Muscle layer of colon (tissue), 2 donors: ENCODE measurements around the gene LCOR.
"Not testable (repeated sequence)": the region's sequence is repeated elsewhere in the genome, so short reads cannot be mapped to it uniquely, and the experiment has no call there.

Experiments
- H3K27ac ChIP-seq: one replicate; pipeline ENCODE4 v1.7.0; 2013; ENCODE audit warnings: low read depth, mild to moderate bottlenecking, low read length, moderate library complexity
- H3K27me3 ChIP-seq, 2 donors: one replicate each; pipeline ENCODE4 v1.7.0; 2013; ENCODE audit warnings: low read length in 2 of 2, mild to moderate bottlenecking in 2 of 2; ENCODE audit not compliant: insufficient read depth in 2 of 2, control insufficient read depth in 1 of 2
- H3K36me3 ChIP-seq: one replicate; pipeline ENCODE4 v1.7.0; 2013; ENCODE audit warnings: mild to moderate bottlenecking, low read length; ENCODE audit not compliant: insufficient read depth
- H3K4me1 ChIP-seq: one replicate; pipeline ENCODE4 v1.7.0; 2013; ENCODE audit warnings: mild to moderate bottlenecking, low read length; ENCODE audit not compliant: insufficient read depth
- H3K4me3 ChIP-seq, 2 donors: one replicate each; pipeline ENCODE4 v1.7.0; 2013; ENCODE audit warnings: low read length in 2 of 2, low read depth in 1 of 2, mild to moderate bottlenecking in 1 of 2, moderate library complexity in 1 of 2
- H3K9ac ChIP-seq: one replicate; pipeline ENCODE4 v1.7.0; 2013; ENCODE audit warnings: low read length
- H3K9me3 ChIP-seq: one replicate; pipeline ENCODE4 v1.7.0; 2013; ENCODE audit warnings: mild to moderate bottlenecking, low read length
- donor health status: abdominal sarcoma.
- donor health status: Adenocarcinoma of cecum.

Gene LCOR

GRCh38 chr10:96831867-96832720 is at the start of gene LCOR:
Gene LCOR (plus strand): TSS chr10:96832298. CDS start chr10:96949058, 116,760 bp downstream.
- peak within 1 kb of the TSS; percentile 68 for H3K9ac ChIP-seq
- no peaks in the 10 kb centered on the region for H3K36me3 ChIP-seq
- H3K27ac ChIP-seq: peak within 1 kb of the TSS; percentile 88
- H3K4me1 ChIP-seq: peaks cover 36% of the 10 kb centered on the region
- H3K27me3 ChIP-seq: no peaks in the 10 kb centered on the region
- H3K4me3 ChIP-seq: peak within 1 kb of the TSS; percentile 72 to 91
- no peaks in the 10 kb centered on the region for H3K9me3 ChIP-seq

DNA sequence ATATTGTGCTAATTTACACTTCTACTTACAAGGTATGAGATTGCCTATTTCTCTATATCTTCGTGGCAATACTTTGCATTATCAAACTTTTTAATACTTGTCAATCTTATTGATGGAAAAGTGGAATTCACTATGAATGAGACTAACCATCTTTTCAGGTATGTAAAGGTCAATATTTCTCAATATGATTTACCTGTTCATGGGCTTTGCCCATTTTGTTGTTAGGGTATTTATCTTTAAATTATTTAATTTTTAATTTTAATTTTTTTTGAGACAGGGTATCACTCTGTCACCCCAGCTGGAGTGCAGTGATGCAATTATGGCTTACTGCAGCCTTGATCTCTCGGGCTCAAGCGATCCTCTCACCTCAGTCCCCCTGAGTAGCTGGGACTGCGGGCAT is 47.8 kb upstream of the LCOR start:
- Histone ChIP-seq H3K27ac (no peak overlapping the region), H3K4me1 (no peaks in the 10 kb centered on the region), H3K27me3 (no peaks in the 10 kb centered on the region), H3K36me3 (no peaks in the 10 kb centered on the region), H3K9ac (no peak overlapping the region), H3K4me3 (no peak overlapping the region), H3K9me3 (no peaks in the 10 kb centered on the region)

DNA sequence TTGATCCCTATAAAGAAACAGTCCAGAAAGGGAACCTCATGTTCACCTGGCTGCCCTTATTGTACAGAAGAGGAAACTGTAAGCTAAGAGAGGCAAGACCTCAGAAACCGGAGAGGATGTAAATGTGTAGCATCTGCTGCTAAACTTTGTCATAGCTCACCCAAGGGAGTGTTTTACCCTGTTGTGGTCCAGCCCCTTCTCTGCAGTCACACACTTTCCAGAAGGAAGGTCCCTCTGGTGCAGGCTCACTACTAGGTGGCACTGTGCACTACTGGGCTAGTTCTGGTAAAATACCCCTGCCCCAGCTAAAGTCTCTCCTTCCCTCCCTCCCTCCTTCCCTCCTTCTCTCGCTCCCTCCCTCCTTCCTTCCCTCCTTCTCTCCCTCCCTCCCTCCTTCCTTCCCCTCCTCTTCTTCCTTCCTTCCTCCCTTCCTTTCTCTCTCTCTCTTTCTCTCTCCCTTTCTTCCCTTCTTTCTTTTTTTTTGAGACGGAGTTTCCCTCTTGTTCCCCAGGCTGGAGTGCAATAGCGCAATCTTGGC is 42.5 kb upstream of the LCOR start:
- Histone ChIP-seq H3K9me3 (no peaks in the 10 kb centered on the region), H3K4me3 (no peak overlapping the region), H3K27ac (no peak overlapping the region), H3K9ac (no peak overlapping the region), H3K36me3 (no peaks in the 10 kb centered on the region), H3K27me3 (no peaks in the 10 kb centered on the region), H3K4me1 (no peaks in the 10 kb centered on the region)

- no peak overlapping the region for H3K9ac ChIP-seq
- no peaks in the 10 kb centered on the region for H3K27me3 ChIP-seq
- no peak overlapping the region for H3K27ac ChIP-seq
- H3K4me1 ChIP-seq: no peaks in the 10 kb centered on the region
- H3K9me3 ChIP-seq: no peaks in the 10 kb centered on the region
- H3K4me3 ChIP-seq: no peak overlapping the region
- H3K36me3 ChIP-seq: no peaks in the 10 kb centered on the region
Observed at GRCh38 chr10:96791902-96792301, 40.2 kb upstream of the LCOR start.

GRCh38 chr10:96794836-96795733 is 37.0 kb upstream of the LCOR start:
- no peaks in the 10 kb centered on the region for H3K36me3 ChIP-seq

DNA sequence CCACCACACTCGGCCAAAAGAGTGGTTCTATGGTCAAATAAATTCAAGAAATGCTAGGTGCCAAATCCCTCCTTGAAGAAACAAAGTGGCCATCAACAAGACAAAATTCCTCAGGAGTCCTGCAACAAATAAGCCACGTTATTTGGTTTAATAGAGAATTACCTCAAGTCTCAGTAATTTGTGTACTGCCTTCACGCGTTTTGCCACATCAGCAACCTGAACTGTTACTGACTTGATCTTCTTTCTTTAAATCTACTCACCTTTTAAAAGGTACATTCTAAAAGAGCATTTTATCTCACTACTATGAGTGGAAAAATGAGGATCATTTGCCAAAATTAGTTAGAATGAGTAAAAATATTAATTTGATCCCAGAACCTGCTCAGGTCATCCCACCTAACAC is 34.6 kb upstream of the LCOR start:
- no peak overlapping the region for H3K27ac ChIP-seq
- H3K4me3 ChIP-seq: no peak overlapping the region
- no peaks in the 10 kb centered on the region for H3K27me3 ChIP-seq
- H3K9ac ChIP-seq: no peak overlapping the region
- no peaks in the 10 kb centered on the region for H3K36me3 ChIP-seq
- H3K9me3 ChIP-seq: no peaks in the 10 kb centered on the region
- no peaks in the 10 kb centered on the region for H3K4me1 ChIP-seq

More at GRCh38 chr10:96794836-96795733, 37.0 kb upstream of the LCOR start:
- no peaks in the 10 kb centered on the region for H3K4me1 ChIP-seq
- H3K27me3 ChIP-seq: no peaks in the 10 kb centered on the region
- no peaks in the 10 kb centered on the region for H3K9me3 ChIP-seq
- H3K4me3 ChIP-seq: no peak overlapping the region
- no peak overlapping the region for H3K27ac ChIP-seq
- no peak overlapping the region for H3K9ac ChIP-seq

DNA sequence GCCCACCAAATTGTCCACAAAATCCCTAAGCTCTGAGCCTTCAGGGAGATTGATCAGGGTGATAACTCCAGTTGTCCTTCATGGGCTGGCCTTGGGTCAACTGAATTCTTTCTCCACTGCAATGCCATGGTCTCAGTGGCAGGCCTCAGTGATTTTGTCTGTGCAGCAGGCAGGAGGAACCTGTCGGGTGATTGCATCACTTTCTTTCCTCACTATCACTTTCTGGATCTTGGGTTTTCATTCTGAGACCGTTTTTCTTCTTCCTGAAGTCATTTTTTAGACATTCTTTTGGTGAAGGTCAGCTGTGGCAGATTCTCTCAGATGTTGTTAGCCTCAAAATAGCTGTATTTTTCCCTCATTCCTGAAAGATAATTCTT is 28.8 kb upstream of the LCOR start:
- H3K27me3 ChIP-seq: no peaks in the 10 kb centered on the region
- H3K9ac ChIP-seq: no peak overlapping the region
- no peaks in the 10 kb centered on the region for H3K36me3 ChIP-seq
- H3K9me3 ChIP-seq: no peaks in the 10 kb centered on the region
- no peaks in the 10 kb centered on the region for H3K4me1 ChIP-seq
- no peak overlapping the region for H3K4me3 ChIP-seq
- H3K27ac ChIP-seq: no peak overlapping the region

- H3K4me1 ChIP-seq: no peaks in the 10 kb centered on the region
- H3K27me3 ChIP-seq: no peaks in the 10 kb centered on the region
- H3K9me3 ChIP-seq: no peaks in the 10 kb centered on the region
- no peak overlapping the region for H3K9ac ChIP-seq
- H3K27ac ChIP-seq: no peak overlapping the region
- no peaks in the 10 kb centered on the region for H3K36me3 ChIP-seq
- H3K4me3 ChIP-seq: no peak overlapping the region
Observed at GRCh38 chr10:96814264-96814663, 17.8 kb upstream of the LCOR start.

DNA sequence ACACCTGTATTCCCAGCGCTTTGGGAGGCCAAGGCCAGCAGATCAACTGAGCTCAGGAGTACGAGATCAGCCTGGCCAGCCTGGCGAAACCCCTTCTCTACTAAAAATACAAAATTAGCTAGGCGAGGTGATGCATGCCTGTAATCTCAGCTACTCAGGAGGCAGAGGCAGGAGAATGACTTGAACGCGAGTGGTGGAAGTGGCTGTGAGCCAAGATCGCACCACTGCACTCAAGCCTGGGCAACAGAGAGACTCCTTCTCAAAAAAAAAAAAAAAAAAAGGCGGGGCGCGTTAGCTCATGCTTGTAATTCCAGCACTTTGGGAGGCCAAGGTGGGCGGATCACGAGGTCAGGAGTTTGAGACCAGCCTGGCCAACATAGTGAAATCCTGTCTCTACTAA is 13.1 kb upstream of the LCOR start:
- H3K36me3 ChIP-seq, H3K9me3 ChIP-seq, H3K27me3 ChIP-seq, H3K4me3 ChIP-seq, H3K9ac ChIP-seq, H3K4me1 ChIP-seq, H3K27ac ChIP-seq: not testable (repeated sequence)

- no peaks in the 10 kb centered on the region for H3K36me3 ChIP-seq
- H3K9ac ChIP-seq: no peak overlapping the region
- no peaks in the 10 kb centered on the region for H3K9me3 ChIP-seq
- no peak overlapping the region for H3K4me3 ChIP-seq
- no peak overlapping the region for H3K27ac ChIP-seq
- no peaks in the 10 kb centered on the region for H3K4me1 ChIP-seq
- H3K27me3 ChIP-seq: no peaks in the 10 kb centered on the region
Observed at GRCh38 chr10:96820765-96821164, 11.3 kb upstream of the LCOR start.

DNA sequence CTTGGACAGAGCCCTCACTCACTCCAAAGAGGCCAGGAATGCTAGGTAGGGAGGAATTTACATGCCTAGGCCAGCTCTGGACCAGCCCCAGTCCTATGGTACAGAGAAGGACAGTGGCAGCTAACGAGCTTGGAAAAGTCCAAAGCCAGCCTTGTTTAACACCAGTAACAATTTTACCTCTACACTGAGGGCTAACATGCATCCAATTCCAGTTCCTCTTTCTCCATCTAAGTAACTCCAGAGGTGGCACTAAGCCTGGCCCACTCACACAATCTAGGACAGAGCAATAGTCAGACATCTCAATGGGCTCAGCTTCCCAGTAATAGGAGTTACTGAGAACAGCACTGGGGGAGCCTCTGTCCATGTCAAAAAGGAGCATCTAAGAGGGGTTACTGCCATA is 5.7 kb upstream of the LCOR start:
- Histone ChIP-seq H3K4me1 (peaks cover 8% of the 10 kb centered on the region), H3K9me3 (no peaks in the 10 kb centered on the region), H3K27me3 (no peaks in the 10 kb centered on the region), H3K27ac (no peak overlapping the region), H3K36me3 (no peaks in the 10 kb centered on the region), H3K4me3 (no peak overlapping the region), H3K9ac (no peak overlapping the region)
